SJSA1 (cell line): Measurements from ENCODE around the gene MT2A. TPM values are rescaled to one million over a fixed set of nuclear protein-coding genes. Genes with fewer than 3 reads are reported as not detected.

Experiments
- total RNA-seq: library from RNA; depleted of rRNA; stranded (reverse); fragments of >200 nt; shearing (Covaris generic); gene quantifications from 2 replicates; pipeline ENCODE4 v1.2.3, GENCODE V29; 2014; rRNA removed

Gene MT2A
- total RNA-seq, 1 experiment from 2014 or later = 48.4 TPM

Other genes with a start within 250 kb of the MT2A start
- gene AMFR, start 183.0 kb upstream of the MT2A start, total RNA-seq = 197 and 258 TPM in 2 replicates
- gene NUDT21, start 157.3 kb upstream of the MT2A start, total RNA-seq = 97.8 and 132 TPM in 2 replicates
- 67.0 and 69.8 TPM in 2 replicates for gene OGFOD1, start 157.0 kb upstream of the MT2A start, total RNA-seq
- gene BBS2, start 88.6 kb upstream of the MT2A start, total RNA-seq = 28.8 and 54.4 TPM in 2 replicates
- gene MT4, start 43.5 kb upstream of the MT2A start, total RNA-seq = not detected in 2 replicates
- not detected in 2 replicates for gene MT3, start 19.1 kb upstream of the MT2A start, total RNA-seq
- 63.9 and 155 TPM in 2 replicates for gene MT1E, start 17.2 kb downstream of the MT2A start, total RNA-seq
- gene MT1M, start 24.1 kb downstream of the MT2A start, total RNA-seq = 0.74 and 7.0 TPM in 2 replicates
- not detected in 2 replicates for gene MT1A, start 30.1 kb downstream of the MT2A start, total RNA-seq
- not detected in 2 replicates for gene MT1B, start 43.3 kb downstream of the MT2A start, total RNA-seq
- not detected in 2 replicates for gene MT1F, start 49.4 kb downstream of the MT2A start, total RNA-seq
- not detected in 2 replicates for gene MT1G, start 59.5 kb downstream of the MT2A start, total RNA-seq
- not detected in 2 replicates for gene MT1H, start 61.2 kb downstream of the MT2A start, total RNA-seq
- 42.4 and 49.3 TPM in 2 replicates for gene MT1X, start 73.9 kb downstream of the MT2A start, total RNA-seq
- 102 TPM in 2 replicates for gene NUP93, start 121.5 kb downstream of the MT2A start, total RNA-seq